HL-60 (cell line): ENCODE data around the gene OXNAD1.

Experiments used
- GABPA ChIP-seq: IDR thresholded peaks from 2 replicates; pipeline ENCODE4 v1.6.1; 2012; ENCODE audit warnings: low read depth
- POLR2AphosphoS5 ChIP-seq: IDR thresholded peaks from 2 replicates; pipeline ENCODE4 v1.6.1; 2012; ENCODE audit warnings: low read depth
- TF ChIP-seq, protein P1 (sequence below): IDR thresholded peaks from one replicate; pipeline ENCODE4 v1.5.1; 2011; ENCODE audit warnings: low read length, control low read depth, inconsistent platforms; ENCODE audit not compliant: insufficient read depth
- TF ChIP-seq, protein P2 (sequence below): IDR thresholded peaks from 2 replicates; pipeline ENCODE4 v1.6.1; 2012; ENCODE audit warnings: low read depth; ENCODE audit not compliant: insufficient replicate concordance

DNA sequence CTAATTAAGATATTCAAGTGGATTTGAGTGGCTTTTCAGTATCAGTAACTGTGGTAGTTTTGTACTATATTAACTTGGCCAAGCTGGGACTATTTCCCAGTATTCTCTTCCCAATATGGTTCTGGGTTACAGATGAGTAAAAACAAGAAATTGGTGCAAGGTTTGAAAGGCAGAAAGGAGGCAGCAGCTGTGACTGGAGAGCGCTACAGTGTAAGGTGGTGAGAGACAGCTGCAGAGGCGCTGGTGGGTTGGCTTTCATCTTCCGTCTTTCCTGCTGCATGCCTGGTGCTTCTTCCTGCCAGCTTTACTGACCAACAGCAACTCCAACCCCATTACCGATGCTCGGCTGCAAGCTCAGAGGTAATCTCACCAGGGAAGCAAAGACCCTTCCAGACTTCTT lies 10.1 kb upstream of the OXNAD1 start:
- TF ChIP-seq, protein P1, sequence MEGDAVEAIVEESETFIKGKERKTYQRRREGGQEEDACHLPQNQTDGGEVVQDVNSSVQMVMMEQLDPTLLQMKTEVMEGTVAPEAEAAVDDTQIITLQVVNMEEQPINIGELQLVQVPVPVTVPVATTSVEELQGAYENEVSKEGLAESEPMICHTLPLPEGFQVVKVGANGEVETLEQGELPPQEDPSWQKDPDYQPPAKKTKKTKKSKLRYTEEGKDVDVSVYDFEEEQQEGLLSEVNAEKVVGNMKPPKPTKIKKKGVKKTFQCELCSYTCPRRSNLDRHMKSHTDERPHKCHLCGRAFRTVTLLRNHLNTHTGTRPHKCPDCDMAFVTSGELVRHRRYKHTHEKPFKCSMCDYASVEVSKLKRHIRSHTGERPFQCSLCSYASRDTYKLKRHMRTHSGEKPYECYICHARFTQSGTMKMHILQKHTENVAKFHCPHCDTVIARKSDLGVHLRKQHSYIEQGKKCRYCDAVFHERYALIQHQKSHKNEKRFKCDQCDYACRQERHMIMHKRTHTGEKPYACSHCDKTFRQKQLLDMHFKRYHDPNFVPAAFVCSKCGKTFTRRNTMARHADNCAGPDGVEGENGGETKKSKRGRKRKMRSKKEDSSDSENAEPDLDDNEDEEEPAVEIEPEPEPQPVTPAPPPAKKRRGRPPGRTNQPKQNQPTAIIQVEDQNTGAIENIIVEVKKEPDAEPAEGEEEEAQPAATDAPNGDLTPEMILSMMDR: no peak
- TF ChIP-seq GABPA (no peak), POLR2AphosphoS5 (no peak)
- TF ChIP-seq, protein P2, sequence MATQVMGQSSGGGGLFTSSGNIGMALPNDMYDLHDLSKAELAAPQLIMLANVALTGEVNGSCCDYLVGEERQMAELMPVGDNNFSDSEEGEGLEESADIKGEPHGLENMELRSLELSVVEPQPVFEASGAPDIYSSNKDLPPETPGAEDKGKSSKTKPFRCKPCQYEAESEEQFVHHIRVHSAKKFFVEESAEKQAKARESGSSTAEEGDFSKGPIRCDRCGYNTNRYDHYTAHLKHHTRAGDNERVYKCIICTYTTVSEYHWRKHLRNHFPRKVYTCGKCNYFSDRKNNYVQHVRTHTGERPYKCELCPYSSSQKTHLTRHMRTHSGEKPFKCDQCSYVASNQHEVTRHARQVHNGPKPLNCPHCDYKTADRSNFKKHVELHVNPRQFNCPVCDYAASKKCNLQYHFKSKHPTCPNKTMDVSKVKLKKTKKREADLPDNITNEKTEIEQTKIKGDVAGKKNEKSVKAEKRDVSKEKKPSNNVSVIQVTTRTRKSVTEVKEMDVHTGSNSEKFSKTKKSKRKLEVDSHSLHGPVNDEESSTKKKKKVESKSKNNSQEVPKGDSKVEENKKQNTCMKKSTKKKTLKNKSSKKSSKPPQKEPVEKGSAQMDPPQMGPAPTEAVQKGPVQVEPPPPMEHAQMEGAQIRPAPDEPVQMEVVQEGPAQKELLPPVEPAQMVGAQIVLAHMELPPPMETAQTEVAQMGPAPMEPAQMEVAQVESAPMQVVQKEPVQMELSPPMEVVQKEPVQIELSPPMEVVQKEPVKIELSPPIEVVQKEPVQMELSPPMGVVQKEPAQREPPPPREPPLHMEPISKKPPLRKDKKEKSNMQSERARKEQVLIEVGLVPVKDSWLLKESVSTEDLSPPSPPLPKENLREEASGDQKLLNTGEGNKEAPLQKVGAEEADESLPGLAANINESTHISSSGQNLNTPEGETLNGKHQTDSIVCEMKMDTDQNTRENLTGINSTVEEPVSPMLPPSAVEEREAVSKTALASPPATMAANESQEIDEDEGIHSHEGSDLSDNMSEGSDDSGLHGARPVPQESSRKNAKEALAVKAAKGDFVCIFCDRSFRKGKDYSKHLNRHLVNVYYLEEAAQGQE: no peak
